CD4-positive, alpha-beta T cell treated with Interleukin-2 at 100 ng/mL for 4 hours (primary cell): ENCODE results near the gene FADS6.

Source experiments
- DNase-seq: peaks from one replicate; pipeline ENCODE4 v3.0.0-alpha.2; 2020; ENCODE audit warnings: low spot score

Gene FADS6

GRCh38 chr17:74892974-74893911 is at the start of gene FADS6:
Gene FADS6 (minus strand): TSS chr17:74893633. CDS start chr17:74893595, 38 bp downstream.
- no peak for DNase-seq

GRCh38 chr17:74941128-74941725 is 47.8 kb upstream of the FADS6 start:
- DNase-seq = no peak

GRCh38 chr17:74939534-74939933 is 46.1 kb upstream of the FADS6 start:
- DNase-seq = no peak

GRCh38 chr17:74938194-74938950 is 44.9 kb upstream of the FADS6 start:
- no peak for DNase-seq

- DNase-seq = no peak
Measured at GRCh38 chr17:74937064-74938051, 43.9 kb upstream of the FADS6 start.

- DNase-seq = no peak
Measured at GRCh38 chr17:74936470-74936799, 43.0 kb upstream of the FADS6 start.

GRCh38 chr17:74935585-74936469 is 42.4 kb upstream of the FADS6 start, which contains the start of gene OTOP3:
Gene OTOP3 (plus strand): TSS chr17:74935898. CDS start chr17:74935922, 24 bp downstream.
- DNase-seq = no peak

- DNase-seq = no peak
Measured at GRCh38 chr17:74935048-74935447, 41.6 kb upstream of the FADS6 start.

GRCh38 chr17:74930535-74931036 is 37.2 kb upstream of the FADS6 start:
- DNase-seq = no peak

GRCh38 chr17:74928786-74929185 is 35.4 kb upstream of the FADS6 start:
- no peak for DNase-seq

- DNase-seq = no peak
Measured at GRCh38 chr17:74925242-74925641, 31.8 kb upstream of the FADS6 start.

- no peak for DNase-seq
Measured at GRCh38 chr17:74924250-74924948, 31.0 kb upstream of the FADS6 start, which contains the start of gene OTOP2. Gene OTOP2 (plus strand): TSS chr17:74924273. CDS start chr17:74924633, 360 bp downstream.

- DNase-seq = peak; percentile 65
Measured at GRCh38 chr17:74923538-74924249, 30.3 kb upstream of the FADS6 start.

- DNase-seq = peak; percentile 2
Measured at GRCh38 chr17:74922694-74923537, 29.5 kb upstream of the FADS6 start, which contains the start of gene USH1G. Gene USH1G (minus strand): TSS chr17:74923255. CDS start chr17:74923073, 182 bp downstream.

- no peak for DNase-seq
Measured at GRCh38 chr17:74922172-74922571, 28.7 kb upstream of the FADS6 start.

- no peak for DNase-seq
Measured at GRCh38 chr17:74921769-74922168, 28.3 kb upstream of the FADS6 start.

GRCh38 chr17:74921026-74921681 is 27.7 kb upstream of the FADS6 start:
- no peak for DNase-seq
